SK-N-SH treated with all-trans-retinoic acid at 6 μM for 48 hours (cell line): ENCODE results near the gene YJU2.

Source experiments
- ATAC-seq: fragments of 200-7000 bp; cut with Tn5 transposase; 3 replicates; pipeline ENCODE4 v1.9.1; 2020; ENCODE audit warnings: mild to moderate bottlenecking, moderate library complexity
- ARNTL ChIP-seq: fragments of 450-650 bp; formaldehyde crosslinking; IDR thresholded peaks from 2 replicates; pipeline ENCODE4 v1.5.0; 2020; ENCODE audit warnings: low read depth, mild to moderate bottlenecking, moderate library complexity, borderline replicate concordance
- BACH2 ChIP-seq: fragments of 250-450 bp; sonication (Bioruptor Pico); IDR thresholded peaks from 2 replicates; pipeline ENCODE4 v1.9.0; 2021; ENCODE audit warnings: mild to moderate bottlenecking, borderline replicate concordance
- CREB5 ChIP-seq: fragments of 250-450 bp; sonication (Bioruptor Pico); IDR thresholded peaks from 2 replicates; pipeline ENCODE4 v1.5.1; 2020; ENCODE audit warnings: low read depth, mild to moderate bottlenecking, moderate library complexity
- CSDC2 ChIP-seq: fragments of 250-450 bp; sonication (Bioruptor Pico); IDR thresholded peaks from 2 replicates; pipeline ENCODE4 v1.5.0; 2020; ENCODE audit warnings: mild to moderate bottlenecking, moderate library complexity
- CSRNP3 ChIP-seq: fragments of 250-450 bp; sonication (Bioruptor Pico); IDR thresholded peaks from 2 replicates; pipeline ENCODE4 v1.5.1; 2021; ENCODE audit warnings: mild to moderate bottlenecking, moderate library complexity
- GLIS3 ChIP-seq: fragments of 250-450 bp; sonication (Bioruptor Pico); IDR thresholded peaks from 2 replicates; pipeline ENCODE4 v1.5.0; 2020; ENCODE audit warnings: mild to moderate bottlenecking, moderate library complexity
- ISL1 ChIP-seq: fragments of 250-450 bp; sonication (Bioruptor Pico); IDR thresholded peaks from 2 replicates; pipeline ENCODE4 v2.1.2; 2022; ENCODE audit warnings: mild to moderate bottlenecking, moderate library complexity
- PATZ1 ChIP-seq: fragments of 250-450 bp; sonication (Bioruptor Pico); IDR thresholded peaks from 2 replicates; pipeline ENCODE4 v1.8.0; 2020; ENCODE audit warnings: mild to moderate bottlenecking, moderate library complexity, borderline replicate concordance
- POU6F1 ChIP-seq: fragments of 250-450 bp; sonication (Bioruptor Pico); IDR thresholded peaks from 2 replicates; pipeline ENCODE4 v1.8.0; 2021; ENCODE audit warnings: low read depth, mild to moderate bottlenecking, moderate library complexity, borderline replicate concordance
- PPARA ChIP-seq: fragments of 250-450 bp; sonication (Bioruptor Pico); IDR thresholded peaks from 2 replicates; pipeline ENCODE4 v1.5.0; 2020; ENCODE audit warnings: mild to moderate bottlenecking, borderline replicate concordance
- RARB ChIP-seq: fragments of 250-450 bp; sonication (Bioruptor Pico); IDR thresholded peaks from 2 replicates; pipeline ENCODE4 v1.8.0; 2021; ENCODE audit warnings: mild to moderate bottlenecking, moderate library complexity
- TCF4 ChIP-seq: fragments of 250-450 bp; sonication (Bioruptor Pico); IDR thresholded peaks from 2 replicates; pipeline ENCODE4 v1.8.0; 2021; ENCODE audit warnings: mild to moderate bottlenecking, moderate library complexity, borderline replicate concordance
- TOX ChIP-seq: fragments of 250-450 bp; sonication (Bioruptor Pico); IDR thresholded peaks from 2 replicates; pipeline ENCODE4 v1.8.0; 2021; ENCODE audit warnings: mild to moderate bottlenecking, moderate library complexity, borderline replicate concordance
- TSHZ2 ChIP-seq: fragments of 250-450 bp; sonication (Bioruptor Pico); IDR thresholded peaks from 2 replicates; pipeline ENCODE4 v1.5.0; 2020; ENCODE audit warnings: mild to moderate bottlenecking, moderate library complexity
- ZC3H10 ChIP-seq: fragments of 250-450 bp; sonication (Bioruptor Pico); IDR thresholded peaks from 2 replicates; pipeline ENCODE4 v1.5.1; 2021; ENCODE audit warnings: mild to moderate bottlenecking, moderate library complexity
- ZFP3 ChIP-seq: fragments of 250-450 bp; sonication (Bioruptor Pico); IDR thresholded peaks from 2 replicates; pipeline ENCODE4 v1.5.0; 2020; ENCODE audit warnings: mild to moderate bottlenecking, moderate library complexity
- ZFP30 ChIP-seq: fragments of 450-650 bp; formaldehyde crosslinking; IDR thresholded peaks from 2 replicates; pipeline ENCODE4 v1.5.0; 2022; ENCODE audit warnings: mild to moderate bottlenecking, moderate library complexity
- ZNF565 ChIP-seq: fragments of 450-650 bp; formaldehyde crosslinking; conservative IDR thresholded peaks from 2 replicates; pipeline ENCODE4 v1.5.0; 2020; ENCODE audit warnings: low read depth, mild to moderate bottlenecking, moderate library complexity
- ZNF70 ChIP-seq: fragments of 450-650 bp; formaldehyde crosslinking; IDR thresholded peaks from 2 replicates; pipeline ENCODE4 v1.5.0; 2020; ENCODE audit warnings: mild to moderate bottlenecking, moderate library complexity

The YJU2 gene

GRCh38 chr19:4201798-4202197, 45.1 kb upstream of the YJU2 start (continued):
- no peak for TF ChIP-seq ZFP3 (CRISPR knock-in tag)
- no peak for TF ChIP-seq ZNF565 (CRISPR knock-in tag)
- TF ChIP-seq ARNTL (CRISPR knock-in tag), result no peak
- TF ChIP-seq ZFP30 (CRISPR knock-in tag), result no peak
- TF ChIP-seq, all 23 proteins: peak for 0

- ATAC-seq, result peak; percentile 46
Observed at GRCh38 chr19:4206818-4207484, 39.9 kb upstream of the YJU2 start.

GRCh38 chr19:4208385-4209094, 38.3 kb upstream of the YJU2 start:
- ATAC-seq, result peak; percentile 50
- TF ChIP-seq ZFP3 (CRISPR knock-in tag) (no peak), ZFP30 (CRISPR knock-in tag) (no peak), POU6F1 (no peak), ARNTL (CRISPR knock-in tag) (no peak), CSRNP3 (CRISPR knock-in tag) (no peak), CSDC2 (CRISPR knock-in tag) (no peak), TOX (no peak), ZNF565 (CRISPR knock-in tag) (no peak), PATZ1 (CRISPR knock-in tag) (no peak), TCF4 (CRISPR knock-in tag) (no peak)
- TF ChIP-seq, all 23 proteins: peak for 0

More at GRCh38 chr19:4206818-4207484, 39.9 kb upstream of the YJU2 start:
- TF ChIP-seq TSHZ2 (CRISPR knock-in tag), result no peak
- no peak for TF ChIP-seq GLIS3
- no peak for TF ChIP-seq BACH2
- no peak for TF ChIP-seq ZC3H10 (CRISPR knock-in tag)
- no peak for TF ChIP-seq PPARA (CRISPR knock-in tag)
- TF ChIP-seq ZNF565 (CRISPR knock-in tag), result no peak
- no peak for TF ChIP-seq ZNF70 (CRISPR knock-in tag)
- no peak for TF ChIP-seq RARB (CRISPR knock-in tag)
- TF ChIP-seq ARNTL (CRISPR knock-in tag), result no peak
- no peak for TF ChIP-seq TCF4 (CRISPR knock-in tag)
- no peak for TF ChIP-seq PATZ1 (CRISPR knock-in tag)
- TF ChIP-seq ISL1 (CRISPR knock-in tag), result no peak
- no peak for TF ChIP-seq ZFP30 (CRISPR knock-in tag)
- no peak for TF ChIP-seq ZFP3 (CRISPR knock-in tag)
- no peak for TF ChIP-seq CREB5 (CRISPR knock-in tag)
- TF ChIP-seq, all 23 proteins: peak for 0
